ENCODE data around the gene THOC3.
"Not testable (repeated sequence)": the region's sequence is repeated elsewhere in the genome, so short reads cannot be mapped to it uniquely, and the experiment has no call there.

The THOC3 gene

DNA sequence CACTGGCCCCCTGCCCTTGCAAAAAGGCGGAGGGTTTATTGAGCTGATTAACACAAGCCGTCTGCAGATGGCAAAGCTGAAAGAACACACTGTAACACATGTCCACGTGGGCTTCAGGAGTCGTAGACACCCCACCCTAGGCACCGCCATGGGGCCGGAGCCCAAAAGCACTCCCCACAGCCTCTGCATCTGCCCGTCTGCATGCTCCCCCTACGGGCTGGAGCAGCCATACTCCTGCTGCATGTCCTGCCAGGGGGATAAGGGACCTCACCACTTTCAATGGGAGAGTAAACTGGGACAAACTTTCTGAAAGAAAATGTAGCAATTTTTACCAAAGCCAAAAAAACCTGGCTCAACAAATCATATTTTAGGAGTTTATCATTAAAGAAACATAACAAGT lies 42.1 kb upstream of the THOC3 start:
- not testable (repeated sequence) for H3K18ac ChIP-seq (ENCODE audit: low read depth in 1 of 2, low read length in 2 of 2); H3K27me3 ChIP-seq (ENCODE audit: control insufficient read depth in 1 of 2, insufficient read depth in 1 of 2, low read length in 2 of 2); H4K91ac ChIP-seq (ENCODE audit: low read length); H3K36me3 ChIP-seq (ENCODE audit: control insufficient read depth in 1 of 2, insufficient read depth in 2 of 2, low read depth in 1 of 2, low read length in 2 of 2); H2BK120ac ChIP-seq (ENCODE audit: low read depth, low read length); H3K14ac ChIP-seq (ENCODE audit: low read length in 2 of 2); H2AK5ac ChIP-seq (ENCODE audit: low read length, severe bottlenecking); H2BK5ac ChIP-seq (ENCODE audit: low read depth, low read length, poor library complexity, severe bottlenecking); H3K4me2 ChIP-seq (ENCODE audit: low read length, poor library complexity, severe bottlenecking); H2AFZ ChIP-seq (ENCODE audit: low read depth, low read length); DNase-seq; H3K4me3 ChIP-seq (ENCODE audit: insufficient read depth in 1 of 2, low read depth in 1 of 2, low read length in 2 of 2); H3K4ac ChIP-seq (ENCODE audit: low read depth in 1 of 2, low read length in 2 of 2); H2BK12ac ChIP-seq (ENCODE audit: low read length in 2 of 2); H3K79me1 ChIP-seq (replicated peaks; ENCODE audit: low read length, poor library complexity, severe bottlenecking); H2BK15ac ChIP-seq (ENCODE audit: low read depth, poor library complexity, severe bottlenecking); H3K27ac ChIP-seq (ENCODE audit: low read length, poor library complexity, severe bottlenecking); H3K9me3 ChIP-seq (ENCODE audit: control insufficient read depth, low read length); H4K8ac ChIP-seq (ENCODE audit: low read length); H3K23ac ChIP-seq (ENCODE audit: low read length in 2 of 2); H3K9ac ChIP-seq (ENCODE audit: low read length); H3K4me1 ChIP-seq (ENCODE audit: control insufficient read depth, insufficient read depth, low read depth, low read length)
- WGBS, result 83% methylated on average over 1 of the region's 8 CpGs

DNA sequence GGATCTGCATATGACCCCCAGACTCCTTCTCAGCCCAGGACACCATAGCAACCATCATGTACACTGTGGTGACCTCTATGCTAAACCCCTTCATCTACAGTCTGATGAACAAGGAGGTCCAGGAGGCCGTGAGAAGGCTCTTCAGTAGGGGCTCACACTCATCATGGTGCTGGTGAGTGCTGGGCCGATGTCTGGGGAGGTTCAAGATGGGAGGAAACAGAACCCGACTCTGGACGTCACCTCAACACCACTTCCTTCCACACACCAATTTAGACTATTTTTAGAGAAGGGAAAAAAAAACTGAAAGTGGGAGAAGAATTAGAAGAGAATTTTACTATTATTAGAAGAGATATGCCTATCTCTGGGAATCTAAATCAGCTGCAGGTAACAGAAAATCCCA lies 39.1 kb upstream of the THOC3 start:
- not testable (repeated sequence) for H3K18ac ChIP-seq (ENCODE audit: low read depth in 1 of 2, low read length in 2 of 2); H2AK5ac ChIP-seq (ENCODE audit: low read length, severe bottlenecking); H3K9ac ChIP-seq (ENCODE audit: low read length); H3K36me3 ChIP-seq (ENCODE audit: control insufficient read depth in 1 of 2, insufficient read depth in 2 of 2, low read depth in 1 of 2, low read length in 2 of 2); H2BK5ac ChIP-seq (ENCODE audit: low read depth, low read length, poor library complexity, severe bottlenecking); H4K8ac ChIP-seq (ENCODE audit: low read length); H3K9me3 ChIP-seq (ENCODE audit: control insufficient read depth, low read length); H4K91ac ChIP-seq (ENCODE audit: low read length); H3K79me1 ChIP-seq (replicated peaks; ENCODE audit: low read length, poor library complexity, severe bottlenecking); H3K4me3 ChIP-seq (ENCODE audit: insufficient read depth in 1 of 2, low read depth in 1 of 2, low read length in 2 of 2); DNase-seq; H3K14ac ChIP-seq (ENCODE audit: low read length in 2 of 2); H2BK15ac ChIP-seq (ENCODE audit: low read depth, poor library complexity, severe bottlenecking); H3K27ac ChIP-seq (ENCODE audit: low read length, poor library complexity, severe bottlenecking); H3K23ac ChIP-seq (ENCODE audit: low read length in 2 of 2); H2BK12ac ChIP-seq (ENCODE audit: low read length in 2 of 2); H2BK120ac ChIP-seq (ENCODE audit: low read depth, low read length); H3K4me1 ChIP-seq (ENCODE audit: control insufficient read depth, insufficient read depth, low read depth, low read length); H3K4me2 ChIP-seq (ENCODE audit: low read length, poor library complexity, severe bottlenecking); H2AFZ ChIP-seq (ENCODE audit: low read depth, low read length); H3K27me3 ChIP-seq (ENCODE audit: control insufficient read depth in 1 of 2, insufficient read depth in 1 of 2, low read length in 2 of 2); H3K4ac ChIP-seq (ENCODE audit: low read depth in 1 of 2, low read length in 2 of 2)
- no CpG with 5 or more reads among the region's 4 CpGs for WGBS

DNA sequence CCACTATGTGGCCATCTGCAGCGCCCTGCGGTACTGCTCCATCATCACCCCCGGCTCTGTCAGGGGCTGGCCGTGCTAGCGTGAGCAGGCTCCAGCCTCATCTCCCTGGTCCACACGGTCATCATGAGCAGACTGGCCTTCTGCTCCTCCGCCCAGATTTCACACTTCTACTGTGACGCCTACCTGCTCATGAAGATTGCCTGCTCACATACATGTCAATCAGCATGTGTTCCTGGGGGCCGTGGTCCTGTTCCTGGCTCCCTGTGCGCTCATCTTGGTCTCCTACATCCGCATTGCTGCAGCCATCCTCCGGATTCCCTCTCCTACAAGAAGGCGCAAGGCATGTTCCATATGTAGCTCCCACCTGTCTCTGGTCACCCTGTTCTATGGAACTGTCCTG lies 38.7 kb upstream of the THOC3 start:
- H3K27ac ChIP-seq (ENCODE audit: low read length, poor library complexity, severe bottlenecking); H3K4ac ChIP-seq (ENCODE audit: low read depth in 1 of 2, low read length in 2 of 2); H3K18ac ChIP-seq (ENCODE audit: low read depth in 1 of 2, low read length in 2 of 2); H2AK5ac ChIP-seq (ENCODE audit: low read length, severe bottlenecking); H4K91ac ChIP-seq (ENCODE audit: low read length); DNase-seq; H3K4me3 ChIP-seq (ENCODE audit: insufficient read depth in 1 of 2, low read depth in 1 of 2, low read length in 2 of 2); H3K36me3 ChIP-seq (ENCODE audit: control insufficient read depth in 1 of 2, insufficient read depth in 2 of 2, low read depth in 1 of 2, low read length in 2 of 2); H2AFZ ChIP-seq (ENCODE audit: low read depth, low read length); H3K4me2 ChIP-seq (ENCODE audit: low read length, poor library complexity, severe bottlenecking); H2BK15ac ChIP-seq (ENCODE audit: low read depth, poor library complexity, severe bottlenecking); H3K79me1 ChIP-seq (replicated peaks; ENCODE audit: low read length, poor library complexity, severe bottlenecking); H2BK120ac ChIP-seq (ENCODE audit: low read depth, low read length); H4K8ac ChIP-seq (ENCODE audit: low read length); H3K27me3 ChIP-seq (ENCODE audit: control insufficient read depth in 1 of 2, insufficient read depth in 1 of 2, low read length in 2 of 2); H3K9me3 ChIP-seq (ENCODE audit: control insufficient read depth, low read length); H3K9ac ChIP-seq (ENCODE audit: low read length); H3K4me1 ChIP-seq (ENCODE audit: control insufficient read depth, insufficient read depth, low read depth, low read length); H2BK5ac ChIP-seq (ENCODE audit: low read depth, low read length, poor library complexity, severe bottlenecking); H3K14ac ChIP-seq (ENCODE audit: low read length in 2 of 2); H2BK12ac ChIP-seq (ENCODE audit: low read length in 2 of 2); H3K23ac ChIP-seq (ENCODE audit: low read length in 2 of 2): not testable (repeated sequence)
- WGBS, result 84% methylated on average over 5 of the region's 13 CpGs

GRCh38 chr5:175997979-175998378 lies 29.9 kb upstream of the THOC3 start:
- H2BK15ac ChIP-seq (ENCODE audit: low read depth, poor library complexity, severe bottlenecking); H3K4me3 ChIP-seq (ENCODE audit: insufficient read depth in 1 of 2, low read depth in 1 of 2, low read length in 2 of 2); H2BK5ac ChIP-seq (ENCODE audit: low read depth, low read length, poor library complexity, severe bottlenecking); H3K9ac ChIP-seq (ENCODE audit: low read length); H3K4ac ChIP-seq (ENCODE audit: low read depth in 1 of 2, low read length in 2 of 2); DNase-seq; H3K23ac ChIP-seq (ENCODE audit: low read length in 2 of 2); H4K8ac ChIP-seq (ENCODE audit: low read length); H2BK12ac ChIP-seq (ENCODE audit: low read length in 2 of 2); H3K36me3 ChIP-seq (ENCODE audit: control insufficient read depth in 1 of 2, insufficient read depth in 2 of 2, low read depth in 1 of 2, low read length in 2 of 2); H3K14ac ChIP-seq (ENCODE audit: low read length in 2 of 2); H3K4me2 ChIP-seq (ENCODE audit: low read length, poor library complexity, severe bottlenecking); H3K18ac ChIP-seq (ENCODE audit: low read depth in 1 of 2, low read length in 2 of 2); H4K91ac ChIP-seq (ENCODE audit: low read length); H2AFZ ChIP-seq (ENCODE audit: low read depth, low read length); H3K27me3 ChIP-seq (ENCODE audit: control insufficient read depth in 1 of 2, insufficient read depth in 1 of 2, low read length in 2 of 2); H2AK5ac ChIP-seq (ENCODE audit: low read length, severe bottlenecking); H2BK120ac ChIP-seq (ENCODE audit: low read depth, low read length); H3K4me1 ChIP-seq (ENCODE audit: control insufficient read depth, insufficient read depth, low read depth, low read length); H3K79me1 ChIP-seq (replicated peaks; ENCODE audit: low read length, poor library complexity, severe bottlenecking); H3K9me3 ChIP-seq (ENCODE audit: control insufficient read depth, low read length); H3K27ac ChIP-seq (ENCODE audit: low read length, poor library complexity, severe bottlenecking): not testable (repeated sequence)
- WGBS, result no CpG with 5 or more reads among the region's 6 CpGs
